ENCODE data around the gene SLC6A16. TPM values are rescaled to one million over a fixed set of nuclear protein-coding genes. Genes with fewer than 3 reads are reported as not detected.
"Not testable (repeated sequence)": the region's sequence is repeated elsewhere in the genome, so short reads cannot be mapped to it uniquely, and the experiment has no call there.

Gene SLC6A16
- total RNA-seq, 2 donors from 2014 or later: 0.43 to 0.50 TPM

DNA sequence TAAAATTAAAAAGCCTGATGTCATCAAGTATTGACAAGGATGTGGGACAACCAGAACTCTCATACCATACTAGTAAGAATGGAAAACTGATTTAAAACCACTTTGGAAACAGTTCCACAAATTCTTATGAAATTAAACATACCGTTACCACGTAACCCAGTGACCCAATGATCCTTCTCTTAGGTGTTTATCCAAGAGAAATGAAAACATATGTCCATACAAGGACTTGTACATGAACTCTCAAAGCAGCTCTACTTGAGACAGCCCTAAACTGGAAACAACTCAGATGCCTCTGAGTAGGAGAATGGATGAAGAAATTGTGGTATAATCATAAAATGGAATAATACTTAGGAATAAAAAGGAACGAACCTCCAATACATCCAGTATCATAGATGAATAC, 27.6 kb downstream of the SLC6A16 start:
- DNase-seq (no peak), ATAC-seq (no peak)
- intact Hi-C loops (cut with DNase I, micrococcal nuclease): no loop called here

- DNase-seq (no peak), ATAC-seq (no peak)
- intact Hi-C loops (cut with DNase I, micrococcal nuclease): no loop called here
Observed at GRCh38 chr19:49295208-49295880, 29.6 kb downstream of the SLC6A16 start.

DNA sequence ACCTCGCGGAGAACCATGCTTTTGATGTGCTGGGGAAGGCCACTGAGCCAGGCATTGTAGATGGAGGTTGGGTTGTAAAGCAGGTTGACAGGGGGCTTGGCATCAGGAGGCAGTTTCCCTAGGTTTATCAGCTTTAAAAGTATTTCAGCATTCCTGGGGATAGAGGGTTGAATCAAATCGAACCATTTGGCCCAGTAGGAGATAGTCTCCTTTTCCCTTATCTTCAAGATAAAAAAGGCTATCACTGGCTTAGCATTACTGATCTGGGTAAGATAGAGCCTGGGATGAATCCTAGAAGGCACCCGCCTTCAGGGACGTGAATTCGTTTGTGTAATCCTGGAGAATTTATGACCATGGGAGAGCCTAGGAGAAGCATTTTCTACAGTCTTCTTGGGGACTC, 30.6 kb downstream of the SLC6A16 start:
- intact Hi-C loops (cut with DNase I, micrococcal nuclease): no loop called here
- DNase-seq (no peak), ATAC-seq (no peak)

- ATAC-seq: no peak
- DNase-seq: no peak
- intact Hi-C loops (cut with DNase I, micrococcal nuclease): no loop called here
Observed at GRCh38 chr19:49290517-49290916, 34.5 kb downstream of the SLC6A16 start.

DNA sequence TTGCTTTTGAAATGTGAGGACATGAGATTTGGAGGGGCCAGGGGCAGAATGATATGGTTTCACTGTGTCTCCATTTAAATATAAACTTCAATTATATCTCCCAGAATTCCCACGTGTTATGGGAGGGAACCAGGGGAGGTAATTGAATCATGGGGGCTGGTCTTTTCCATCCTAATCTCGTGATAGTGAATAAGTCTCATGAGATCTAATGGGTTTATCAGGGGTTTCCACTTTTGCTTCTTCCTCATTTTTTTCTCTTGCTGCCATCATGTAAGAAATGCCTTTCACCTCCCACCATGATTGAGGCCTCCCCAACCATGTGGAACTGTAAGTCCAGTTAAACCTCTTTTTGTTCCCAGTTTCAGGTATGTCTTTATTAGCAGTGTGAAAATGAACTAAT, 35.7 kb downstream of the SLC6A16 start:
- ATAC-seq; intact Hi-C loops (cut with DNase I, micrococcal nuclease); DNase-seq: not testable (repeated sequence)

DNA sequence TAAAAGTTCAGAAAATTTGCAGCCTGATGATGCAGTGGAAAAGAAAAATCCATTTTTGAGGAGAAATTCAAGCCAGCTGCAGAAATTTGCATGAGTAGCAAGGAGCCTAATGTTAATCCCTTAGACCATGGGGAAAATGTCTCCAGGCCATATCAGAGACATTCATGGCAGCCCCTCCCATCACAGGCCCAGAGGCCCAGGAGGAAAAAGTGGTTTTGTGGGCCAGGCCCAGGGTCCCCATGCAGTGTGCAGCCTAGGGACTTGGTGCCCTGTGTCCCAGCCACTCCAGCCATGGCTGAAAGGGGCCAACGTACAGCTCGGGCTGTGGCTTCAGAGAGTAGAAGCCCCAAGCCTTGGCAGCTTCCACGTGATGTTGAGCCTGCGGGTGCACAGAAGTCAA, 36.8 kb downstream of the SLC6A16 start:
- intact Hi-C loops (cut with DNase I, micrococcal nuclease); DNase-seq; ATAC-seq: not testable (repeated sequence)

DNA sequence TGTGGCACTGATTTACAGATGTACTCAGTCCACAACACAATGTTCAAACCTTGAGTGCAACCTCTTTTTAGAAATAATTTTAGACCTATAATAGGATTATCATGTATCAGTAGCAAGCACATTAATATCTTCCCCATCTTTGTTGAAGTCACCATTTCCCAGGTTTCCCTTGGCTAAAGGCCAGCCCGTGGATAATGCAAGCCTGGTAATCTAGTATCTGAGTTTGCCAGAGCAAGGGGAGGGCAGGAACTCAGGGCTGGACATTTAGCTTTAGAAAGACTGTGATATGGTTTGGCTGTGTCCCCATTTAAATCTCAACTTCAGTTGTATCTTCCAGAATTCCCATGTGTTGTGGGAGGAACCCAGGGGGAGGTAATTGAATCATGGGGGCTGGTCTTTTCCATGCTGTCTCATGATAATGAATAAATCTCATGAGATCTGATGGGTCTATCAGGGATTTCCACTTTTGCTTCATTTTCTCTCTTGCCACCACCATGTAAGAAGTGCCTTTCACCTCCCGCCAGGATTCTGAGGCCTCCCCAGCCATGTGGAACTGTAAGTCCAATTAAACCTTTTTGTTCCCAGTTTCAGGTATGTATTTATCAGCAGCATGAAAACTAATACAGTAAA, 37.7 kb downstream of the SLC6A16 start:
- no peak for DNase-seq
- no peak for ATAC-seq
- intact Hi-C loops (cut with DNase I, micrococcal nuclease): no loop called here

DNA sequence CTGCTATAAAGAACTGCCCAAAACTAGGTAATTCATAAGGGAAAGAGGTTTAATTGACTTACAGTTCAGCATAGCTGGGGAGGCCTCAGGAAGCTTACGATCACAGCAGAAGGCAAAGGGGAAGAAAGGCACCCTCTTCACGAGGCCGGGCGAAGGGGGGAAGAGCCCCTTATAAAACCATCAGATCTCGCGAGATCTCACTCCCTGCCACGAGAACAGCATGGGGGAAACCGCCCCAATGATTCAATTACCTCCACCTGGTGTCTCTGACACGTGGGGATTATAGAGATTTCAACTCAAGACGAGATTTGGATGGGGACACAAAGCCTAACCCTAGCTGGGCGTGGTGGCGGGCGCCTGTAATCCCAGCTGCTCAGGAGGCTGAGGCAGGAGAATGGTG, 42.8 kb downstream of the SLC6A16 start:
- ATAC-seq (no peak), DNase-seq (no peak)
- intact Hi-C loops (cut with DNase I, micrococcal nuclease): no loop called here

DNA sequence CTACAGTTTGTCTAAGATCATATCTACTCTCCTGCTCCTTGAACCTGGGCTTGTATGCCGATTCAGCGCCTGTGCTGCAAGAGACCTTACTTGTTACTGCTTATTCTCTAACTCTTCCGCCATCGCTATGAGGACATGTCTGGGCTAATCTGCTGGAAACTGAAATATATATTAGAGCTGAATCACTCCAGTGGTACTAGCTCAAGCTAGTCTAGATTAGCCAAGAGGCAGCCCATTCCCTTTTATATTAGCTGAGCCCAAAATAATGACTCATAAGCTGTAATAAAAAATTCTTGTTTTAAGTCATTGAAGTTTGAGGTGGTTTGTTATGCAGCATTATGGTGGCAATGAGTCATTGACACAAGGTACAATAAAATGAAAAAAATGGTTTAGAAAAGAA, 52.8 kb downstream of the SLC6A16 start:
- no peak for DNase-seq
- ATAC-seq: no peak
- intact Hi-C loops (cut with DNase I, micrococcal nuclease): no loop called here

DNA sequence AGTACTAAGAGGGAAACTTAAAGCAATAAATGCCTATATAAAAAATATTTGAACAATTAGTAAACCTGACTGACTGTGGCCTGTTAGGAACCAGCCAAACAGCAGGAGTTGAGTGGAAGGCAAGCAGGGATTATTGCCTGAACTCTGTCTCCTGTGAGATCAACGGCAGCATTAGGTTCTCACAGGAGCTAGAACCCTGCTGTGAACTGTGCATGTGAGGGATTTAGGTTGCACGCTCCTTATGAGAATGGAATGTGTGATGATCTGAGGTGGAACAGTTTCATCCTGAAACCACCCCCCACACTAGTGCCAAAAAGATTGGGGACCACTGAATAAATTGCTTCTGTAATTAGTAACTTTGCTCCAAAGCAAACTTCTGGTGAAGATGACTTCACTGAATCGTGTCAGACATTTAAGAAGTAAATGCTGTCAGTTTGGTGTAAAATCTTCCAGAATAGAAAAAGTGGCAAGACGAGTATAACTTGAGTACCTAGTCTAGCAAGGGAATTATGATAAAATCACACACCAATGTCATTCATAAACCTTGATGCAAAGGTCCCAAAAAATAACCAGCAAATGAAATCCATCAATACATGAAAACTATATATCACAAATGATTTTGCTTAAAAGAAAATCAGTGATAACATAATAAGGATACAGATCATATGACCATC, 53.8 kb downstream of the SLC6A16 start:
- intact Hi-C loops (cut with DNase I, micrococcal nuclease): no loop called here
- DNase-seq: no peak
- no peak for ATAC-seq

GRCh38 chr19:49266409-49266808, 58.6 kb downstream of the SLC6A16 start:
- peak in 1 of 2 donors; percentile 49 for DNase-seq
- intact Hi-C loops (cut with DNase I, micrococcal nuclease): loop anchor here in 1 of 2 donors (10.0 kb wide), 1 partner anchor 168 kb away; no protein-coding TSS in a partner anchor
- ATAC-seq: not testable (repeated sequence)

DNA sequence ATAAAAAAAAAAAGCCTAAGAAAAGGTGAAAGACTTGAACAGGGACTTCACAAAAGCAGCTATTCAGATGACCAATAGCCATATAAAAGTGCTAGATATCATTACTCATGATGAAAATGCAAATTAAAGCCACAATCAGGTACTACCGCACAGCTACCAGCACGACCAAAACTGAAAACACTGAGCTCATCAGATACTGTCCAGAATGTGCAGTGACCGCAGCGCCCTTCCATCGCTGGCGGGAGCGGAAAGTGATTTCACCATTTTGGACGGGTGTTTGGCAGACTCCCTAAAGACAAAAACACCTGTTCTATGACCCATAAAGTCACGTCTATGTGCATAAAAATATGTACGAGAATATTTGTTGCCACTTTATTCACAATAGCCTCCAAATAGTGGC, 60.7 kb downstream of the SLC6A16 start:
- ATAC-seq: no peak
- DNase-seq: no peak
- intact Hi-C loops (cut with DNase I, micrococcal nuclease): loop anchor here in 1 of 2 donors (10.0 kb wide), 1 partner anchor 171 kb away; no protein-coding TSS in a partner anchor

DNA sequence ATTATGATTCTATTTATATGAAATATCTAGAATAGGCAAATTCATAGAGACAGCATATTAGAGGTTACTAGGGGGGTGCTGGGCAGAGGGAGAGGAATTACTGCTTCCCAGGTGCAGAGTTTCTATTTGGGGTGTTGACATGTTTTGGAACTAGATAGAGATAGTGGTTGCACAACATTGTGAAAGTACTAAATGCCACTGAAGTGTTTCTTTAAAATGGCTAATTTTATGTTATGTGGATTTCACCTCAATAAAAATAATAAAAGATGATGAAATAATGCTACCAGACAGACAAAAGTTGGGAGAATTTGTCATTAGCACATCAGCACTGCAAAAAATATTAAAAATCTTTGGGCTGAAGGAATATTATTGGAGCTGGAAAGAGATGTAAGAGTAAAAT, 63.4 kb downstream of the SLC6A16 start:
- DNase-seq (no peak), ATAC-seq (no peak)
- intact Hi-C loops (cut with DNase I, micrococcal nuclease): loop anchor here in 1 of 2 donors (10.0 kb wide), 1 partner anchor 173 kb away; no protein-coding TSS in a partner anchor

- intact Hi-C loops (cut with DNase I, micrococcal nuclease): no loop called here
- ATAC-seq: no peak
- DNase-seq: no peak
Observed at GRCh38 chr19:49256691-49257090, 68.3 kb downstream of the SLC6A16 start.

DNA sequence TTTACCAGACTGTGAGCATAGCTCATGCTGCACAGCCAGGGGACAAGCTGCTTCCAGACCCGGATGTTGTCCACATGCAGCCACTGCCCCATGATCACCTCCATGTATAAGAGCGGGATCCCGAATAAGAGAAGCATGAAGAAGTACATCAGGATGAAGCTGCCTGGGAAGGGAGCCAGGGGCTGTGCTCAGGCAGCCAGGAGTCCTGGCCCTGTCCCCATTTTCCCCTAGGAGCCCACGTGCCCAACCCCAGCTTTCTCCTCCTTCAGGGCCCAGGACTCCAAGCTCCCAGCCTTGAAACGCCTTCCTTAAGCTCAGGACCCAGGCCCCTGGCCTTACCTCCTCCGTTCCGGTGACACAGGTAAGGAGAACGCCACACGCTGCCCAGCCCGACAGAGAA, 69.3 kb downstream of the SLC6A16 start:
- intact Hi-C loops (cut with DNase I, micrococcal nuclease): no loop called here
- ATAC-seq: no peak
- no peak for DNase-seq

GRCh38 chr19:49249933-49250332, 75.1 kb downstream of the SLC6A16 start:
- DNase-seq: no peak
- intact Hi-C loops (cut with DNase I, micrococcal nuclease): no loop called here
- ATAC-seq: no peak

- ATAC-seq (no peak), DNase-seq (no peak)
- intact Hi-C loops (cut with DNase I, micrococcal nuclease): no loop called here
Observed at GRCh38 chr19:49247676-49248075, 77.3 kb downstream of the SLC6A16 start.

DNA sequence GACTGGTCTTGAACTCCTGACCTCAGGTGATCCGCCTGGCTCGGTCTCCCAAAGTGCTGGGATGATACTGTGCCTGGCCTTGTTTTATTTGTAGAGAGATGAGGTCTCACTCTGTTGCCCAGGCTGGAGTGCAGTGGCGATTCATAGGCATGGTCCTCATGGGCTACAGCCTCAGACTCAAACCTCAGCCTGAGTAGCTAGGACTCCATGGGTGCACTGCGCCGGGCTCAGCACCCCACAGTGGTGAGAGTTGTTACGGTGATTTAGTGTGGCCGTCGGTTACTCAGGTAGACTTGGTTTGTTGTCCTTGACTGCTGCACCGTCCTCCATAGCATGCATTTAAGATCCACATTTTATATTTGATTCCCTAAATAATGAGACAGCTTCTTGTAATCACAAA, 80.7 kb downstream of the SLC6A16 start:
- intact Hi-C loops (cut with DNase I, micrococcal nuclease): no loop called here
- no peak for DNase-seq
- ATAC-seq: no peak

DNA sequence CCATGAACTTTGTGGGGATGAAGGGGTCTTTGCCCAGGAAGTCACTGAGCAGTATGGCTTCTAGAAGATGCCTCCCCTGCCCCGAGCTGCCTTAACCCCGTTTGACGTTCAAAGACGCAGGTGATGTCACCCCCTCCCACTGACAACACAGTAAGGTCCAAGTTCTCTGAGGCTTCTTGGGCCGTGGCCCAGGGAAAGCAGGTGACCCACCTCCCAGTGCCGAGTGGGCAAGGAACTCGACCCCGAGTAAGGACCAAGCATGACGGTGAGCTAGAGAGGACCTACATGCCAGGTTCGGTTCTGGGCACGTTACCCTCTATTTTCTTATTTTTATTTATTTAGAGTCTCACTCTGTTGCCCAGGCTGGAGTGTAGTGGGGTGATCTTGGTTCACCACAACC, 81.3 kb downstream of the SLC6A16 start:
- ATAC-seq: no peak
- intact Hi-C loops (cut with DNase I, micrococcal nuclease): no loop called here
- no peak for DNase-seq

DNA sequence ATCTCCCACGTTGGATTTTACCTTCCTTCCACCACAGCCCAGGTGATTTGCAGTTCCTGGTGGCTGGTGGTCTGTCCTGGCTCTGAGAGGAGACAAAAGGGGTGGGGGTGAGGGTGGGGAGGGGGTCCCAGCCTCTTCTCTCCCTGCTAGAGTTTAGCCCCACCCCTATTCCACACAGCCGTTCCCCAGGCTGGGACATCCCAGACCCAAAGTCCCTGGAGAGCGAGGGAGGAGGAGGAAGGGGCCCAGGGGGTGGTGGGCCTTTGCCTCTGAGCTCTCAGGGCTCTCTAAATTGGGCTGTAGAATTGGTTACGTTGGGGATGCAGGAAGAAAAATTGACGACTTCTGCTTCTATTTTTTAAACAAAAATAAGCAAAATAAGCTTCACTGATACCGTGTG, 81.9 kb downstream of the SLC6A16 start:
- ATAC-seq (no peak), DNase-seq (no peak)
- intact Hi-C loops (cut with DNase I, micrococcal nuclease): no loop called here
